ENCODE results near the gene CDK10.

DNA sequence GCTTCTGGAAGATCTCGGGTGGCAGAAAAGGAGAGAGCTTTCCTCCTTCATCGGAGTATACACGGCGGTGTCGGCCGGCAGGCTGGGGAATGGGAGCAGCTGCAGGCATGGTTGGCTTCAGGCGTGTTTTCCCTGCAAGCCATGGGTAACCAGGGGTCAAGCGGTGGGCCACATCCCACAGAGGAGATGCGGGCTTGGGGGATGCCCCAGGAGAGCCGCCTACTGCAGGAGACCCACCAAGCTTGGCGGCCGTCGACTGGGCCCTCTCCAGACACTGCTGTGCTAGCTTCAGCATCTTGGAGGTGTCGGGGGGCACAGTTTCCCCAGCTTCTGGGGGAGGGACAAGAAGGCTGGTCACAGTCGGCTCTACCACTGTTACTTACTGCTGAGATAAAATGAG lies 30.0 kb downstream of the CDK10 start:
- TF ChIP-seq POLR2A (IDR thresholded peaks at IDR 0.05): no peak
- TF ChIP-seq, protein P1, sequence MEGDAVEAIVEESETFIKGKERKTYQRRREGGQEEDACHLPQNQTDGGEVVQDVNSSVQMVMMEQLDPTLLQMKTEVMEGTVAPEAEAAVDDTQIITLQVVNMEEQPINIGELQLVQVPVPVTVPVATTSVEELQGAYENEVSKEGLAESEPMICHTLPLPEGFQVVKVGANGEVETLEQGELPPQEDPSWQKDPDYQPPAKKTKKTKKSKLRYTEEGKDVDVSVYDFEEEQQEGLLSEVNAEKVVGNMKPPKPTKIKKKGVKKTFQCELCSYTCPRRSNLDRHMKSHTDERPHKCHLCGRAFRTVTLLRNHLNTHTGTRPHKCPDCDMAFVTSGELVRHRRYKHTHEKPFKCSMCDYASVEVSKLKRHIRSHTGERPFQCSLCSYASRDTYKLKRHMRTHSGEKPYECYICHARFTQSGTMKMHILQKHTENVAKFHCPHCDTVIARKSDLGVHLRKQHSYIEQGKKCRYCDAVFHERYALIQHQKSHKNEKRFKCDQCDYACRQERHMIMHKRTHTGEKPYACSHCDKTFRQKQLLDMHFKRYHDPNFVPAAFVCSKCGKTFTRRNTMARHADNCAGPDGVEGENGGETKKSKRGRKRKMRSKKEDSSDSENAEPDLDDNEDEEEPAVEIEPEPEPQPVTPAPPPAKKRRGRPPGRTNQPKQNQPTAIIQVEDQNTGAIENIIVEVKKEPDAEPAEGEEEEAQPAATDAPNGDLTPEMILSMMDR (IDR thresholded peaks at IDR 0.05): no peak

Measured in tibial nerve (tissue), 3 donors.